Esophagus squamous epithelium (tissue), 4 donors: Measurements from ENCODE around the gene VARS1.

Source experiments
- POLR2A ChIP-seq, 4 donors: fragments of 450-650 bp; IDR thresholded peaks; one replicate each; pipeline ENCODE4 v1.6.1; 2017; ENCODE audit warnings: antibody characterized with exemption in 4 of 4, mild to moderate bottlenecking in 4 of 4, moderate library complexity in 3 of 4
- TF ChIP-seq, protein P1 (sequence below), 6 experiments: fragments of 450-650 bp in 4 of 6; fragments of 200-600 bp in 2 of 6; sonication (generic) in 2 of 6; IDR thresholded peaks; one replicate each; pipeline ENCODE4 v1.5.1; 2016 to 2019; ENCODE audit warnings: antibody characterized with exemption in 6 of 6, mild to moderate bottlenecking in 4 of 6, moderate library complexity in 4 of 6

DNA sequence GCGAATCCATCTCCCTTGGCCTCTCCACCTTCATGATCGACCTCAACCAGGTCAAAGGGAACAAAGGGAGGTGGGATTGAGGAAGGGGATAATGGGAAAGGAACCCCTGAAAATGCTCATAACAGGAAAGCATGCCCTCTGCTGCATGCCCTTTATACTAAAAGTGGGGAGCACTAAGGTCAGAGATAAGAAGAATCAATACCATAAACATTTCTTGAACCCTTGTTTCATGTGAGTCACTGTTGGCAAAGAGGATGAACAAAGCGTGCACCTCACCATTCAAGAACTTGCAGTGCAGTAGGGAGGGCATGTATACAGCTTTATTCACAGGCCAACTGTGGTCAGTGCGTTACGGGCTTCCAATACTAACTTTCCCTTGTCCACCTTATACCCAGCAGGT is 34.8 kb downstream of the VARS1 start:
- TF ChIP-seq, protein P1, sequence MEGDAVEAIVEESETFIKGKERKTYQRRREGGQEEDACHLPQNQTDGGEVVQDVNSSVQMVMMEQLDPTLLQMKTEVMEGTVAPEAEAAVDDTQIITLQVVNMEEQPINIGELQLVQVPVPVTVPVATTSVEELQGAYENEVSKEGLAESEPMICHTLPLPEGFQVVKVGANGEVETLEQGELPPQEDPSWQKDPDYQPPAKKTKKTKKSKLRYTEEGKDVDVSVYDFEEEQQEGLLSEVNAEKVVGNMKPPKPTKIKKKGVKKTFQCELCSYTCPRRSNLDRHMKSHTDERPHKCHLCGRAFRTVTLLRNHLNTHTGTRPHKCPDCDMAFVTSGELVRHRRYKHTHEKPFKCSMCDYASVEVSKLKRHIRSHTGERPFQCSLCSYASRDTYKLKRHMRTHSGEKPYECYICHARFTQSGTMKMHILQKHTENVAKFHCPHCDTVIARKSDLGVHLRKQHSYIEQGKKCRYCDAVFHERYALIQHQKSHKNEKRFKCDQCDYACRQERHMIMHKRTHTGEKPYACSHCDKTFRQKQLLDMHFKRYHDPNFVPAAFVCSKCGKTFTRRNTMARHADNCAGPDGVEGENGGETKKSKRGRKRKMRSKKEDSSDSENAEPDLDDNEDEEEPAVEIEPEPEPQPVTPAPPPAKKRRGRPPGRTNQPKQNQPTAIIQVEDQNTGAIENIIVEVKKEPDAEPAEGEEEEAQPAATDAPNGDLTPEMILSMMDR (IDR thresholded peaks at IDR 0.05) = no peak
- TF ChIP-seq POLR2A (IDR thresholded peaks at IDR 0.05) = no peak
